ENCODE measurements around the gene SIN3A.

Gene SIN3A

GRCh38 chr15:75327005-75327404, 124.5 kb downstream of the SIN3A start:
- Histone ChIP-seq H3K4me3 (ENCODE audit: insufficient read depth, low read length, poor library complexity, severe bottlenecking) (no peak overlapping the region), H3K9me2 (replicated peaks; ENCODE audit: insufficient read depth, low read length) (no peaks in the 10 kb centered on the region), H3K9ac (ENCODE audit: low read length) (no peak overlapping the region), H3K36me3 (ENCODE audit: low read length) (no peaks in the 10 kb centered on the region), H3K27ac (ENCODE audit: low read depth, low read length) (no peak overlapping the region), H3K9me3 (ENCODE audit: insufficient read depth, low read length) (no peaks in the 10 kb centered on the region), H3K27me3 (ENCODE audit: low read length) (no peaks in the 10 kb centered on the region), H4K20me1 (ENCODE audit: low read depth, low read length) (no peaks in the 10 kb centered on the region), H2AFZ (ENCODE audit: low read depth, low read length, severe bottlenecking) (no peak overlapping the region), H3K79me2 (ENCODE audit: insufficient read depth, low read length) (no peaks in the 10 kb centered on the region), H3K4me2 (ENCODE audit: low read depth, low read length, poor library complexity, severe bottlenecking) (no peak overlapping the region), H3F3A (ENCODE audit: insufficient read depth) (no peaks in the 10 kb centered on the region)
- TF ChIP-seq EZH2phosphoT487 (conservative IDR thresholded peaks at IDR 0.05; ENCODE audit: low read length) (no peak), CTCF (IDR thresholded peaks at IDR 0.05; ENCODE audit: insufficient read depth, low read length, poor library complexity, severe bottlenecking) (no peak)

- Histone ChIP-seq H2AFZ (ENCODE audit: low read depth, low read length, severe bottlenecking) (no peak overlapping the region), H3K79me2 (ENCODE audit: insufficient read depth, low read length) (no peaks in the 10 kb centered on the region), H3K27ac (ENCODE audit: low read depth, low read length) (no peak overlapping the region), H3K4me3 (ENCODE audit: insufficient read depth, low read length, poor library complexity, severe bottlenecking) (no peak overlapping the region), H3K9me2 (replicated peaks; ENCODE audit: insufficient read depth, low read length) (no peaks in the 10 kb centered on the region), H3K36me3 (ENCODE audit: low read length) (no peaks in the 10 kb centered on the region), H3K27me3 (ENCODE audit: low read length) (no peaks in the 10 kb centered on the region), H3K9ac (ENCODE audit: low read length) (no peak overlapping the region), H4K20me1 (ENCODE audit: low read depth, low read length) (no peaks in the 10 kb centered on the region), H3K9me3 (ENCODE audit: insufficient read depth, low read length) (no peaks in the 10 kb centered on the region), H3K4me2 (ENCODE audit: low read depth, low read length, poor library complexity, severe bottlenecking) (no peak overlapping the region), H3F3A (ENCODE audit: insufficient read depth) (no peaks in the 10 kb centered on the region)
- TF ChIP-seq EZH2phosphoT487 (conservative IDR thresholded peaks at IDR 0.05; ENCODE audit: low read length): no peak
- TF ChIP-seq CTCF (IDR thresholded peaks at IDR 0.05; ENCODE audit: insufficient read depth, low read length, poor library complexity, severe bottlenecking): no peak
These were observed 125.6 kb downstream of the SIN3A start for GRCh38 chr15:75325922-75326321.

GRCh38 chr15:75321711-75322110, 129.8 kb downstream of the SIN3A start:
- Histone ChIP-seq H3K27ac (ENCODE audit: low read depth, low read length) (no peak overlapping the region), H3K9ac (ENCODE audit: low read length) (no peak overlapping the region), H3F3A (ENCODE audit: insufficient read depth) (no peaks in the 10 kb centered on the region), H3K9me2 (replicated peaks; ENCODE audit: insufficient read depth, low read length) (no peaks in the 10 kb centered on the region), H3K79me2 (ENCODE audit: insufficient read depth, low read length) (no peaks in the 10 kb centered on the region), H3K4me2 (ENCODE audit: low read depth, low read length, poor library complexity, severe bottlenecking) (no peak overlapping the region), H3K4me3 (ENCODE audit: insufficient read depth, low read length, poor library complexity, severe bottlenecking) (no peak overlapping the region), H3K36me3 (ENCODE audit: low read length) (no peaks in the 10 kb centered on the region), H3K27me3 (ENCODE audit: low read length) (no peaks in the 10 kb centered on the region), H4K20me1 (ENCODE audit: low read depth, low read length) (no peaks in the 10 kb centered on the region), H3K9me3 (ENCODE audit: insufficient read depth, low read length) (no peaks in the 10 kb centered on the region), H2AFZ (ENCODE audit: low read depth, low read length, severe bottlenecking) (no peak overlapping the region)
- TF ChIP-seq CTCF (IDR thresholded peaks at IDR 0.05; ENCODE audit: insufficient read depth, low read length, poor library complexity, severe bottlenecking) (no peak), EZH2phosphoT487 (conservative IDR thresholded peaks at IDR 0.05; ENCODE audit: low read length) (no peak)
